HG03139 (cell line): ENCODE data around the gene PNMA1.
A peak's percentile ranks its signal among the peaks of the same experiment; 100 is the strongest.
"Not testable (repeated sequence)": the region's sequence is repeated elsewhere in the genome, so short reads cannot be mapped to it uniquely, and the experiment has no call there.

Experiments used
- ATAC-seq: cut with Tn5 transposase; IDR thresholded peaks from one replicate; pipeline ENCODE4 v1.9.1; 2021; ENCODE audit not compliant: unreplicated experiment

The PNMA1 gene

DNA sequence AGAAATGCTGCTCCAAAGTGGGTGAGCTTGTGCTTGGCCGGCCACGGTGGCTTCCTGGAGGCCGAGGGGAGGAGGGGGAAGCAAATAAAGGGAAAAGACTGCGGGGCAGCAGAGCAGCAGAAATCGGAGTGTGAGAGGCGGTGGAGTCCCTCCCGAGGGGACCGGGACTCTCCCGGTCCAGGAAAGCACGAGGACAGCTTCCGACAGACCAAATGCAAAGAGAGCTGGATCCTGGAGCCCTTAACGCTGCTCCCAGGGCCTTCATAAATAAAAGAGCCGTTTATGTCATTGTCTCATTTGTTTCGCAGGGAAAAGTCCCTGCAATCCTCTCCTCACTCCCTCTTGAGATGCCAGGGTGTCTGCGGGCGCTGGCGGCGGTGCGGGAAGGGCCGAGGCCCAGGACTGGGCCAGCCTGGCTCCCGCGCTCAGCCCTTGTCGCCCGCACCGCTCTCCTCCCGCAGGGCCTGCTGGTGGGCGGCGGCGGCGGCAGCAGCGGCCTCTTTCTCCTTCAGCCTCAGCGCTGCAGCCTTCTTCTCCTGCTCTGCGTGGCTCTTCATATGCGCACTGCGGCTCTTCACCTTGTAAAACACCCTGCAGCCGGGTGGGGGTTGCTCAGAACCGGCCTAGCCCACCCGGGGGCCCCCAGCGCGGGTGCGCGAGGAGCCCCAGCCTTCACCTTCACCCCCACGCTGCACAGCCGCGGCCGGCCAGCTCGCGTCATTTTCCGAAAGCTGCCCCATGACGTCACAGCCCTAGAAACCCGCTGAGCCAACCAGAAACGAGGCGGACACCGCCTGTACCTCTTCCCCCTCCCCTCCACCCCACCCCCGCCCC is 4.5 kb upstream of the PNMA1 start:
- ATAC-seq: no peak

DNA sequence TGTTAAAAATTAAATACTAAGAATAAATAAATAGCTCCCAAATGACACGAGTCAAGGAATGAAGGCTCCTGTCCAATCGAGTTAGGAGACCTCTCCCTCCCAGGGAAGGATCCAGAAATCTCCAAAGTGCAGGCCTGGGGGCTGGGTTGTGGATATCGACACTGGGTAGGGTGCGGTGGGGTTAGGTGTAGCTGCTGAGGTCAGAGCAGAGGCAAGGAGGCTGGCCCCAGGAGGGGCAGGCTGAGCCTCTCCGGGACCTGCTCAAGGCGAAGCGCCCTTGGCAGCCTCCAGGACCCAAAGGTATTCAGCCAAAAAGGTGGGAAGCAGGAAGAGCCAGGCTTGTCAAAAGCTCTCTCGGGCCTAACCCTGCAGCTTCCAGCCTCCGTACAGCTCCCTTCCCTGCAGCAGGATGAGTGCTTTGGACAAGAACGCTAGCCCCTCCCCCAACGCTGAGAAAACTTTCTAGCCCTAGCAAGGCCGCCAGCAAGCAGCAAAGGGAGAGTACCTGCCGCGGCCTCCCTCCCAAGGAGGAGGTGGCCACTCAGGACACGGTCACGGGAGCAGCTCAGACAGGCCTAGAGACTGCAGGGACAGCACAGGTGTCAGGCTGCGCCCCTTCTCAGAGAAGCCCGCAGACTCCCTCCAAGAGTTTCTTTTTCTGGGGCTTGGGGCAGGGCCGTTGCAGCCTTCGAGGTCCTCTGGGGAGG is 3.7 kb upstream of the PNMA1 start:
- no peak for ATAC-seq

DNA sequence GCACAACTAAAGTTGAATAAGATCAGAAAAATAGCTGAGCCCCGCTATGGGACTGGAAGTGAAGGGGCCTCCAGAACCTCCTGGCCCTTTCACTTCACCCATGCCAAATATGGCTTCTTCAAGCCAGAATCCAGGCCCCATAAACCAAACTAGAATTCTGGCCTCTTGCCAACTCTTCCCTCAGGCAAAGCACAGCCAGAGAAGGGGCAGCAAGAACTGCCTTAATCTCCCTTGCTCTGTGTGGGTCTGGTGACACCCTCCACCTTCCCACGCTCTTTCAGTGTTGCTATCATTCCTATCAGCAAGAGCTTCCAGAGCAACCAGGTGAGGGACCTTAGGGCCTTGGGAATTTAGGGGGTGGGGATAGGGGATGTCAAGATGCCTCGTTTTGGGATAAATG is 3.1 kb upstream of the PNMA1 start:
- no peak for ATAC-seq

DNA sequence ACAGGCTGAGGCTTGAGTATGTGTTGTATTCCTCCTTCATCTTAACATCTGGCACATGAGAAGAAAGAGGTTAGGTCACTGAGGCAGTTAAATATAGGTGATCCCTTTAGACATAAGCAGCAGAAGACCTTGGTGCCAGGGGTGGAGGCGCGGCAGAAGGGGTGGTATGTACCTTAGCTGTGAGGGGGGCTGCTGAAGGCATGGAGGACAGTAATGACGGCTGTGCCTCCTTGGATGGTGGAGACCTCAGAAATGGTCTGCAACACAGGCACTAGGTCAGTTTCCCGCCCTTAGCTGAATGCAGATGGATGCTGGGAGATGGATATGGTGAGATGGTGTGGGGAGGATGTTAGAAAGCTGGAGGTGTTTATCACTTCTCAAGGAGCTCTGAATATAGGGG is 1.5 kb upstream of the PNMA1 start:
- no peak for ATAC-seq

DNA sequence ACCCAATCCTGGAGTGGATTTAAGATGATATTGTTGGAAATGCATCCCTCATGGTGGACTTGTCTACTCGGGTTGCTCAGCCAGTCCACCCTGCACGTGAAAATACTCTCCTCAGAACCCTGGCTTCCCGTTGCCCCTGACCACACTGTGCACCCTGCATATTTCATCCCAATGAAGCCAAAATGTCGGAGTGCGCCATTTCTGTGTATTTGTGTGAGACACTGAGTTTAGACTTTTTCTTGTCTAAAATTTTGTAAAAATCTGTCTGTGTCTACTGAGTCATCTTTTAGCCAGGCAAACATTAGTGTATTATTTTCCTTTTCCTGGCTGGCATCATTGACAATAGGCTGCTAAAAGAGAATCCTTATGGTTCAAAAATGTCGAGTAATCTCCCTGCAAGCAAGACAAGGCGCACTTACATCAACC is 485 bp upstream of the PNMA1 start:
- peak; percentile 5 for ATAC-seq

DNA sequence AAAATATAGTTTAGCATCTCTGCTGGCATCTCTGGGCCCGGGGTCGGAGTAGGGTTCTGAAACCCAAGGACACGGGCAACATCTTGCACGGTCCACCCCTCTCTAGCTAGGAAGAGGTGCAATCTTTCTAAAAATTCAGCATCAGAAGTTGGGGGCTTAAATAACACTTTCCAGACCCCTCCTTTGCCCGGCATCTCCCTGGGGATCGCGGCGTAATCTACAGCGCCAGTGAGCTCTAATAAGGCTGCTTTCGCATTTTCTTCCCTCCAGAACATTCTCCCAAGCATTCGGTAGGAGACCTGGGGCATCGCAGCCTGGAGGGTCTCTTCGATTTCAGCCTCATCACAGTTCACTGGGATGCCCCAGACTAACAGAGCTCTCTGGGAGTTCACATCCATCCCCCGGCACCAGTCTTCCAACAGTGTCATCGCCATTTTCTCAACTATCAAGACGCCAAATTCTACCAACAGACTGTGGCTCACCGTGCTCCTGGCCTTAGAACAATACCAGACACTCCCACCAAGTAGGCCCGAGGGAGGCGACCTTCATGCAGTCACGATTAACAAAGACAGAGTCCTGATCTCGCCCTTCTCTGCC is 880 bp downstream of the PNMA1 start:
- ATAC-seq: no peak

DNA sequence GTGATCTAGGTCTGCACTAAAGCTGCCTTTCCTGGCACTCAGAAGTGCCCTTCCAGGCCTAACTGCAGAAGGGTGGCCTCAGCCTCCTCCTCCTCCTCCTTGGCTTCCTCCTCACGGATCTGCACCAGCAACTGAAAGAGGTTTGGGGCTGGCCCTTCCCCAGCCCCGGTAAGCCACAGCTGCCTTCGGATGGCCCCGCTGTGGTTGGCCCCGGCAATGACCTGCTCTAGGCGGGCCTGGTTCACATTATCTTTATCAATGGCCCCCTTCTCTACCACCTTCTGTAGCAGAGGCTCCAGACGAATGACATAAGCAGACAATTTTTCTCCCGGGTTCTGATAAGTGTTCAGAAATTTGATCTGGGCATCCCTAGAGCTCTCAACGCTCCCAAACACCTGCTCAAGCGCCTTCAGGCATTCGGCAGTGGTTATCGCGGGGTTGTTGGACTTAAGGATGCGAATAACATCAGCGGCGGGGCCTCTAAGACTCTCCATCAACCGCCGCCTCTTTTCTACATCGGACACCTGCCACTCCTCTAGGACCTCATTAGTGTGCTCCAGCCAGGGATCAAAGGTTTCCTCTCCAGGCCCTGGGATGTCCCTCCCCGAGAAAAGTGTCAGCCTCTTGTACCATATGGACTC is 1.5 kb downstream of the PNMA1 start:
- no peak for ATAC-seq

DNA sequence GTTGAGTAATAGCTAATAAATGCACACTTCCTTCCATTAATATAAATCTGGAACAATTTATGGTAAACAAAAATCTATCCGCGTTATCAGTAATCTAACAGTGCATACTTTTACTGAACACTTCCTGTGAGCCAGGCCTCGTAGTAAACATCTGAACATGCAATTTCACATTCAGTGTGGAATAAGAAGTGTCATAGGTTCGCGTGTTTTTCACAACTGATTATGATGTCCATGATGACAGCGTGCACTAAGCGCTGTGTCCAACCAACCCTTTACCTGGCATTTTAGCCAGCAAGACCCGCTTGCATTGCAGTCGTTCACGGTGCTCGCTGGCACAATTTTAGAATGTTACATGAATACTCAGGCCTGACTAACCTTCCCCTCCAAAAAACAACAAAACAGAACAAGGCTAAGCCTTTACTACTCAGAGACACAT is 2.1 kb downstream of the PNMA1 start:
- no peak for ATAC-seq

DNA sequence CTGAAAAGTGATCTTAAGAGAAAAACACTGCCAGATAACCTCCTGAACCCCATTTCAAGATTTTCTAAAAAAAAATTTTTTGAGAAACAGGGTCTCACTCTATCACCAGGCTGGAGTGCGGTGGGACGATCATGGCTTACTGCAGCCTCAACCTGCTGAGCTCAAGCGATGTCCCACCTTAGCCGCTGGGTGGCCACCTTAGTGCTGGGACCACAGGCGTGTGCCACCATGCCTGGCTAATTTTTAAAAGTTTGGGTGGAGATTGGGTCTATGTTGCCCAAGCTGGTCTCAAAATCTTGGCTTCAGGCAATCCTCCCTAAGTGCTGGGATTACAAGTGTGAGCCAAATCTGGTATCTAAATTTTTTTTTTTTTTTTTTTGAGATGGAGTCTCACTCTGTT is 3.4 kb downstream of the PNMA1 start:
- no peak for ATAC-seq

DNA sequence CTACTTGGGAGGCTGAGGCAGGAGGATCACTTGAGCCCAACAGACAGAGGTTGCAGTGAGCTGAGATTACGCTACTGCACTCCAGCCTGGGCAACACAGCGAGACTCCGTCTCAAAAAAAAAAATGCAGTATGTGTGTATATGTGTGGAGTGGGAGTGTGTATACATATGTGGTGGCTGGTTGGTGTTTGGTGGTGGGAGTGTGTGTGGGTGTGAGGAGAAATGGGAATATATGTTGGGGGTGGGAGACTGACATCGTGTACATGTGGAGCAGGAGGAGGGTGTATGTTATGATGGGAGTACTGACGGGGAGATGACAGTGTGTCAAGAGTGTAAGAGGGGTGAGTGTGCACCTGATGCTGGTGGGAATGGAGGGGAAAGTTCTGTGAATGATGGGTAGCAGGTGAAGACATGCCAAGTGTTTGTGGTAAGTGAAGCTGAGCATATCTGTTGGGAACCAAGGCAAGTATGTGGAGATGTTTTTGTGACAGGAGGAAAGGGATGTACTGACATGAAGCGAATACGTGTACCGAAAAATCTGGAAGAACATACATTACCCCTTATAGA is 4.2 kb downstream of the PNMA1 start:
- ATAC-seq: no peak

DNA sequence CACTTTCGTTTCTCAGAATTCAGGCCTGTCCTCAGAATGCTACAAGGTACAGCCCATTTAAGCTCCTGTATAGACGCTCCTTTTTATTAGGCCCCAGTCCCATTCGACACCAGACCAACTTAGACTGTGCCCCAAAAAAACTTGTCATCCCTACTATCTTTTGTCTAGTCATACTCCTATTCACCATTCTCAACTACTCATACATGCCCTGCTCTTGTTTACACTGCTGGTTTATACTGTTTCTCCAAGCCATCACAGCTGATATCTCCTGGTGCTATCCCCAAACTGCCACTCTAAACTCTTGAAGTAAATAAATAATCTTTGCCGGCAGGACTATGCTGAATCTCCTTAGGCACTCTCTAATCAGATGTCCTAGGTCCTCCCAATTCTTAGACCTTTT is 6.1 kb downstream of the PNMA1 start:
- ATAC-seq: not testable (repeated sequence)

DNA sequence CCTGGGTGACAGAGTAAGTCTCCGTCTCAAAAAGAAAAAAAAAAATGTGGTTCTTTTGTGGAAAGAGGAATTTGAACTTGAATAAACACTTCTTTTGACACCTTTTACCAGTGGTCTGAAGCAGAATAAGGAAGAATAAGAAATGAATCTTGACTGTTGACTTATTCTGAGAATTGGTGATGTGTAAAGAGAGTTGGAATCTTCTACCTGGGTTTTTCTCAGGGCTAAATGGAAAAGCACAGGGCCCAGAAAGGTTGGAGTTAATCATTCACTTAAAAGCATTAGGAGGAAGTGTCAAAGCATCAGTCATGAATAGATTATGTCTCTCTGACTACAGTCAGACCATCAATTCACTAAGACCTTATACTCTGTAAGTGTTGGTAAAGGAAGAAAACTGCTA is 13.9 kb downstream of the PNMA1 start:
- no peak for ATAC-seq

DNA sequence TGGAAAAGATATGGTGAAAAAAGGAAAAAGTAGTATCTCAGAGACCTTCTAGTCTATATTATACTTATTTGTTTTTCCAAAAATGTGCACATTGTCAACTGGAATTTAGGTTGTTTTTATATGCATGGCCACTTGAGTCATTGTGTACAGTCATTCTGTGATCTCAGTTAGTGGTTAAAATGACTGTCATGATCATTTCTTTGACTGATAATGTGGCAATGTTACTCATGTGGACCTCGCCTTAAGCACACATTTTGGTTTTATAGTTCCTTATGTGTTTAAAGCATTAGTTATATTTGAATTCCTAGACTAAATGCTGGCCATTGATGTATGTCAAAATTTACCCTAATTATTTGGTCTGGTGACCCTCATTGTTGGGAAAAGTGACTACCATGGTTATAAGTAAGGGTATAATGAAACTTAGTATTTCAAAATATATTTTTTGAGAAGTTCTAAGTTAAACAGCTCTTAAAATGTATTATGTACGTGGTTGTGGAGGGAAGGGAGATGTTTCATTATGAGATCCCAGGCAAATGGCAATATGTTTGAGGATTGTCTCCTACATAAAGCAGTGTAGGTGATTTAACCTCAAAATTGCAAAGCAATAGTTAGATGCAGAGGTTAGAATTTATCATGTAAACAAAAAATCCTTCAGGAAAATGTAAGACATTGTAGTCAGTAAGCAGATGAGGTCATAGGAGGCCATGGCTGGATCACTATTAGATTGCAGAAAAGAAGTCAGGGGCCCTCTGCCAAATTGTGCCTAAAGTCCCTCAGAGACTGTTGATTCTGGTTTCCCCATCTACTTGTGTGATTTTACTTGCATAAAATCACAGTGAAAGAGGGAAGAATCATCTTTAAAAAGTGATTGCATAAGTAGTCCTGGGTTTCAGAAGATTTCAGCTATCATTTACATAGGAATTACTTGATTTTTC is 17.5 kb downstream of the PNMA1 start:
- ATAC-seq: peak; percentile 70

DNA sequence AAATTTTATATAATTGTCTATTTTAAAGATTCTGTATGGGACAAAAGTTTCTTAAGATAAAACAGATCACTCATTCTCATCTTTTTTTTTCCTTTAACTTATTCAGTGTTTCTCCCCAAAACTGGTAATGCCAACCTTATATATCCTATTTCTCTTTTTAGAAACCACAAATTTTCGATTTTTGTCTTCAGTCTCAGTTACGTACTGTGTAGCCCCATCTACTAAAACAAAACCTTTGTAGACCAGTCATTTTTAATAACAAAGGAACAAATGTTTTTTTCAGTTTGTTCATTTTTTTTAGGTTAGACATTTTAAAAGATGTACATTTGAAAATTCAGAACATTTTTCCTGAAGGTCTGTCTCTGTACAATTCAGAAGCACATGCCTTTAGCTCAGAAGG is 18.2 kb downstream of the PNMA1 start:
- ATAC-seq: peak; percentile 46

DNA sequence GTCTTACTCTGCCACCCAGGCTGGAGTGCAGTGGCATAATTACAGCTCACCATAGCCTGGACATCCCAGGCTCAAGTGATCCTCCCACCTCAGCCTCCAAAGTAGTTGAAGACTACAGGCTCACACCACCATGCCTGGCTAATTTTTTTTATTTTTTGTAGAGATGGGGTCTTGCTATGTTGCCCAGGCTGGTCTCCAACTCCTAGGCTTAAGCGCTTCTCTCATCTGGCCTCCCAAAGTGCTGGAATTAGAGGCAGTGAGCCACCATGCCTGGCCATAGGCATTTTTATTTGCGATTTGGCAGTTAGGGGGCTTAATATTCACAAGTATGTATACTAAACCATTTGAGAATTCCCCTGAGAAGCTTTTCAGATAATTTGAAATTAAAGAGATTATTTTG is 19.1 kb downstream of the PNMA1 start:
- no peak for ATAC-seq

DNA sequence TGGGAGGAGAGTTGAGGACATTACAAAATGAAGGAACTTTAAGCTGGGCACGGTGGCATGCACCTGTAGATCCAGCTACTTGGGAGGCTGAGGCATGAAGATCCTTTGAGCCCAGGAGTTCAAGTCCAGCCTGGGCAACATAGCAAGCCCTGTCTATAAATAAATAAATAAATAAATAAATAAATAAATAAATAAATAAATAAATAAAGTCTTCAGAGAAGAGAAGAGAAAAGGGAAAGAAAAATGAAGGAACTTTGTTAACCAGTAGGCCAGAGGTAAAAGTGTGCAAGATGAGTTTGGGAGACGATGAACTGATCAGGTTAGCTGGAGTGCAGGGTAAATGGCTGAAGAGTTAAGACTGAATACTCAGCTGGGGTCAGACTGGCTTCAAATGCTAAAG is 20.1 kb downstream of the PNMA1 start:
- no peak for ATAC-seq

DNA sequence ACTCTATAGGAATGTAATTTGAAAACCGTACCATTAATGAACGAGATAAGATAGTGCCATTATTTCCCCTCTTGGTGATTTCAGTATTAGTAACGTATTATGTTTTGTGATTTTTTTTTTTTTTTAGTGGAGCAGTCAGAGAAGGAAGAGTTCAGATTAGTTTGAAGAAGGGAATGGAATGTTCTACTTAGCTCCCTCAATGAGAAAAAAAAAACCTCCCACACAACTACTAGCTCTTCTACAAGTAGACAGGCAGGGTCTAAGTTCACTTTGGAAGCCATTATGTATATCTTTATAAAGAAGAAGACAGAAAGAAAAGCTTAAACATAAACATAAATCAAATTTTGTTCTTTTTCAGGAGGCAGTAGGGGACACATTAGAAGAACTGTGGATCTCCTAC is 27.3 kb downstream of the PNMA1 start:
- no peak for ATAC-seq

DNA sequence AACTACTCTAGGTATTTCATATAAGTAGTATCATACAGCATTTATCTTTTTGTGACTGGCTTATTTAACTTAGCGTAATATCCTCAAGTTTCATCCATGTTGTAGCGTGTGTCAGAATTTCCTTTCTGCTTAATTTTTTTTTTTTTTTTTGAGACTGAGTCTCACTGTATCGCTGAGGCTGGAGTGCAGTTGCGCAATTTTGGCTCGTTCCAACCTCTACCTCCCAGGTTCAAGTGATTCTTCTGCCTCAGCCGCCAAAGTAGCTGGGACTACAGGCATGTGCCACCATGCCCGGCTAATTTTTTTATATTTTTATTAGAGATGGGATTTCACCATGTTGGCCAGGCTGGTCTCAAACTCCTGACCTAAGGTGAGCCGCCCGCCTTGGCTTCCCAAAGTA is 28.9 kb downstream of the PNMA1 start:
- ATAC-seq: no peak

DNA sequence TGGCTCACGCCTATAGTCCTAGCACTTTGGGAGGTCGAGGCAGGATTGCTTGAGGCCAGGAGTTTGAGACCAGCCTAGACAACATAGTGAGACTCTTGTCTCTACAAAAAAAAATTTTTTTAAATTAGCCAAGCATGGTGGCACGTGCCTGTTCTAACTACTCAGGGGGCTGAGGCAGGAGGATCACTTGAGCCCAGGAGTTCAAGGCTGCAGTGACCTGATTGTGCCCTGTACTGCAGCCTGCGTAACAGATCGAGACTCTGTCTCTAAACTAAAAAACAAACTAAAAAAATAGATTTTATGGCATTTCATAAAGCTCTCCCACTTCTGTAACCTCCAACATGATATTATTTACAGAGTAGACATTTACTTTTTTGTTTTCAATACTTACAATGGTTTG is 29.6 kb downstream of the PNMA1 start:
- no peak for ATAC-seq

DNA sequence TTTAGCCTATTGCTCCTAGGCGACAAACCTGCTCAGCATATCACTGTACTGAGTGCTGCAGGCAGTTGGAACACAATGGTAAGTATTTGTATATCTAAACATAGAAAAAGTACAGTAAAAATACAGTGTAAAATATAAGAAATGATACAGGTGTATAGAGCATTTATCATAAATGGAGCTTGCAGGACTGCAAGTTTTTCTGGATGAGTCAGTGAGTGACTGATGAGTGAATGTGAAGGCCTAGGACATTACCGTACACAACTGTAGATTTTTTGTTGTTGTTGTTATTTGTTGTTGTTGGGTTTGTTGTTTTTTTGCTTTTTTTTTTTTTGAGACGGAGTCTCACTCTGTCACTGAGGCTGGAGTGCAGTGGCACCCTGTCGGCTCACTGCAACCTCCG is 33.4 kb downstream of the PNMA1 start:
- no peak for ATAC-seq
